Endodermal cell (in vitro differentiated cells): ENCODE results near the gene YARS1. TPM values are rescaled to one million over a fixed set of nuclear protein-coding genes. Genes with fewer than 3 reads are reported as not detected.

ENCODE experiments used
- DNase-seq: peaks from one replicate; pipeline ENCODE4 v3.0.0-alpha.2; 2017
- H3K27ac ChIP-seq: 2 replicates; pipeline ENCODE4 v1.5.1; 2013; ENCODE audit warnings: mild to moderate bottlenecking, low read depth, low read length, moderate library complexity
- H3K27me3 ChIP-seq: 2 replicates; pipeline ENCODE4 v1.6.1; 2013; ENCODE audit warnings: mild to moderate bottlenecking, low read length, moderate library complexity; ENCODE audit not compliant: insufficient read depth, control insufficient read depth, poor library complexity, severe bottlenecking
- H3K36me3 ChIP-seq: 2 replicates; pipeline ENCODE4 v1.7.0; 2013; ENCODE audit warnings: mild to moderate bottlenecking, low read length, moderate library complexity; ENCODE audit not compliant: control insufficient read depth, insufficient read depth
- H3K4me1 ChIP-seq: one replicate; pipeline ENCODE4 v1.7.0; 2013; ENCODE audit warnings: low read length; ENCODE audit not compliant: control insufficient read depth, insufficient read depth
- H3K4me3 ChIP-seq: 2 replicates; pipeline ENCODE4 v1.5.1; 2013; ENCODE audit warnings: mild to moderate bottlenecking, low read length, moderate library complexity
- H3K9ac ChIP-seq: 2 replicates; pipeline ENCODE4 v1.6.1; 2013; ENCODE audit warnings: mild to moderate bottlenecking, low read length, moderate library complexity; ENCODE audit not compliant: poor library complexity, severe bottlenecking; ENCODE audit errors: extremely low read depth
- H3K9me3 ChIP-seq: 2 replicates; pipeline ENCODE4 v1.6.1; 2013; ENCODE audit warnings: mild to moderate bottlenecking, low read length, moderate library complexity; ENCODE audit not compliant: control insufficient read depth
- H3K27ac Mint-ChIP-seq: 2 replicates; pipeline ENCODE4 v1.8.0; 2020; ENCODE audit warnings: mixed read lengths
- H3K27me3 Mint-ChIP-seq: 2 replicates; pipeline ENCODE4 v1.8.0; 2021; ENCODE audit warnings: mild to moderate bottlenecking, mixed read lengths; ENCODE audit not compliant: insufficient read depth
- H3K36me3 Mint-ChIP-seq: 2 replicates; pipeline ENCODE4 v1.8.0; 2020; ENCODE audit warnings: low read depth, mixed read lengths
- H3K4me1 Mint-ChIP-seq: 2 replicates; pipeline ENCODE4 v1.8.0; 2020; ENCODE audit warnings: mixed read lengths
- H3K4me3 Mint-ChIP-seq: 2 replicates; pipeline ENCODE4 v1.8.0; 2020; ENCODE audit warnings: mild to moderate bottlenecking, moderate library complexity, mixed read lengths
- H3K9me3 Mint-ChIP-seq: 2 replicates; pipeline ENCODE4 v1.8.0; 2020; ENCODE audit warnings: mild to moderate bottlenecking, mixed read lengths
- WGBS, 2 experiments: methylation state at CpG; one replicate each; pipeline versions ENCODE4 v1.1.5 to v1.1.7; 2013; ENCODE audit warnings: missing lambda C conversion rate in 2 of 2, mixed read lengths in 1 of 2; ENCODE audit not compliant: insufficient coverage in 1 of 2, insufficient read length in 1 of 2; 5-methylcytosine and 5-hydroxymethylcytosine counted together
- total RNA-seq, 2 donors: library from RNA; stranded (reverse); fragmentation: NEBNext Ultra II Directional in 1 of 2; extraction: Animal tissue kit (Norgen Biotek cat#: 25700) in 1 of 2; gene quantifications; 2 replicates in 1 of 2; 3 replicates in 1 of 2; pipeline ENCODE4 v1.2.1, GENCODE V29; 2021
- TF ChIP-seq, protein P1 (sequence below): fragments of 200-600 bp; sonication (generic); conservative IDR thresholded peaks from 2 replicates; pipeline ENCODE4 v1.5.0; 2021; ENCODE audit warnings: antibody characterized with exemption, mild to moderate bottlenecking

Gene YARS1
- total RNA-seq, 2 donors from 2014 or later = 141 to 154 TPM

GRCh38 chr1:32779242-32779641 is 37.9 kb downstream of the YARS1 start:
- no peaks in the 10 kb centered on the region for H3K9me3 ChIP-seq
- WGBS, 2 experiments = 94 to 100% methylated on average over 4 to 5 of the region's 5 CpGs
- H3K9ac ChIP-seq = no peak overlapping the region
- H3K27ac ChIP-seq = no peak overlapping the region
- H3K36me3 Mint-ChIP-seq = peaks cover 81% of the 10 kb centered on the region
- no peaks in the 10 kb centered on the region for H3K27me3 ChIP-seq
- peaks cover 20% of the 10 kb centered on the region for H3K4me1 ChIP-seq
- H3K27ac Mint-ChIP-seq = no peak overlapping the region
- peaks cover 96% of the 10 kb centered on the region for H3K36me3 ChIP-seq
- no peak overlapping the region for H3K4me3 ChIP-seq
- no peak overlapping the region for H3K4me3 Mint-ChIP-seq
- no peaks in the 10 kb centered on the region for H3K27me3 Mint-ChIP-seq
- TF ChIP-seq, protein P1, sequence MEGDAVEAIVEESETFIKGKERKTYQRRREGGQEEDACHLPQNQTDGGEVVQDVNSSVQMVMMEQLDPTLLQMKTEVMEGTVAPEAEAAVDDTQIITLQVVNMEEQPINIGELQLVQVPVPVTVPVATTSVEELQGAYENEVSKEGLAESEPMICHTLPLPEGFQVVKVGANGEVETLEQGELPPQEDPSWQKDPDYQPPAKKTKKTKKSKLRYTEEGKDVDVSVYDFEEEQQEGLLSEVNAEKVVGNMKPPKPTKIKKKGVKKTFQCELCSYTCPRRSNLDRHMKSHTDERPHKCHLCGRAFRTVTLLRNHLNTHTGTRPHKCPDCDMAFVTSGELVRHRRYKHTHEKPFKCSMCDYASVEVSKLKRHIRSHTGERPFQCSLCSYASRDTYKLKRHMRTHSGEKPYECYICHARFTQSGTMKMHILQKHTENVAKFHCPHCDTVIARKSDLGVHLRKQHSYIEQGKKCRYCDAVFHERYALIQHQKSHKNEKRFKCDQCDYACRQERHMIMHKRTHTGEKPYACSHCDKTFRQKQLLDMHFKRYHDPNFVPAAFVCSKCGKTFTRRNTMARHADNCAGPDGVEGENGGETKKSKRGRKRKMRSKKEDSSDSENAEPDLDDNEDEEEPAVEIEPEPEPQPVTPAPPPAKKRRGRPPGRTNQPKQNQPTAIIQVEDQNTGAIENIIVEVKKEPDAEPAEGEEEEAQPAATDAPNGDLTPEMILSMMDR = no peak
- no peaks in the 10 kb centered on the region for H3K9me3 Mint-ChIP-seq
- DNase-seq = no peak
- peaks cover 7% of the 10 kb centered on the region for H3K4me1 Mint-ChIP-seq

DNA sequence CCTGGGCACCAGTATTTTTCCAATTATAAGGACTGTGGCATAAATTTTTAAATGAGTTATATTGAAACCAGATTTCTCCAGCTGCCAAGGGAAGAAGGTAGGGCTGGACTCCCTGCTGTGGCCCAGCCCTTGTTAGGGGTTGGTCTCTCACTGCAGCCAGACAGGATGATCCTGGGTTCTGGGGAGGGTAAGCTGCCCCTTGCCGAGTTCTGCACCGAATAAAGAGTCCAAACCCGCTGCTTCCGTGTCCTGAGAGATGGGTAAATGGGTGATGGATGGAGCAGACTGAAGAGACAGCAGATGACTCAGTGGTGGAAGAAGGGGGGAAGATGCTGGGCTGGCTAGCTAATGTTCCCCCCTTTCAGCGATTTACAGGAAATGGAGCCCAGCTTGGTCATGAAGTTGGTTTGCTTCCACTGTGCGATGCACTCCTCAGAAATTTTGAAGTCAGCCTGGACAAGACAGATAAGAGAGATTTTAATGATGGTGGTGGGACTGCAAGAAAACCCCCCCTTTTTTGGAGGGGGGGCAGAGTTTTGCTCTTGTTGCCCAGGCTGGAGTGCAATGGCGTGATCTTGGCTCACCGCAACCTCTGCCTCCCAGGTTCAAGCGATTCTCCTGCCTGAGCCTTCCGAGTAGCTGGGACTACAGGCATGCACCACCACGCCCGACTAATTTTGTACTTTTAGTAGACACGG is 41.4 kb downstream of the YARS1 start:
- peak overlapping the region; percentile 75 for H3K27ac Mint-ChIP-seq

GRCh38 chr1:32774950-32775634 is 42.1 kb downstream of the YARS1 start:
- Mint-ChIP-seq H3K4me3 (no peak overlapping the region), H3K27me3 (no peaks in the 10 kb centered on the region), H3K36me3 (peaks cover 59% of the 10 kb centered on the region), H3K4me1 (peaks cover 24% of the 10 kb centered on the region), H3K27ac (no peak overlapping the region), H3K9me3 (no peaks in the 10 kb centered on the region)
- H3K27ac ChIP-seq = peak overlapping the region; percentile 49
- H3K4me3 ChIP-seq = no peak overlapping the region
- H3K36me3 ChIP-seq = peaks cover 78% of the 10 kb centered on the region
- peaks cover 16% of the 10 kb centered on the region for H3K4me1 ChIP-seq
- no peaks in the 10 kb centered on the region for H3K27me3 ChIP-seq
- H3K9me3 ChIP-seq = no peaks in the 10 kb centered on the region
- DNase-seq = peak; percentile 39
- WGBS, 2 experiments = 87 to 93% methylated on average over 2 of the region's 2 CpGs
- H3K9ac ChIP-seq = no peak overlapping the region
- TF ChIP-seq, protein P1 = no peak

More for the DNA sequence above, 41.4 kb downstream of the YARS1 start:
- no peak overlapping the region for H3K4me3 Mint-ChIP-seq
- Histone ChIP-seq H3K27me3 (no peaks in the 10 kb centered on the region), H3K4me1 (peaks cover 16% of the 10 kb centered on the region), H3K9ac (no peak overlapping the region), H3K4me3 (no peak overlapping the region), H3K27ac (no peak overlapping the region), H3K9me3 (no peaks in the 10 kb centered on the region), H3K36me3 (peaks cover 80% of the 10 kb centered on the region)
- H3K9me3 Mint-ChIP-seq = no peaks in the 10 kb centered on the region
- no peaks in the 10 kb centered on the region for H3K27me3 Mint-ChIP-seq
- TF ChIP-seq, protein P1 = no peak
- WGBS, 2 experiments = 93% methylated on average over 13 of the region's 13 CpGs
- H3K4me1 Mint-ChIP-seq = peaks cover 21% of the 10 kb centered on the region
- DNase-seq = no peak
- peaks cover 63% of the 10 kb centered on the region for H3K36me3 Mint-ChIP-seq
